ENCODE measurements around the gene PRADC1. TPM values are rescaled to one million over a fixed set of nuclear protein-coding genes. Genes with fewer than 3 reads are reported as not detected.

The PRADC1 gene
- total and polyA plus RNA-seq, 2 experiments from 2014 or later: 6.5 to 8.3 TPM

GRCh38 chr2:73267008-73267407, 34.0 kb upstream of the PRADC1 start:
- DNase-seq (ENCODE audit: low spot score) (no peak), ATAC-seq (no peak)
- Mint-ChIP-seq H3K4me3 (no peak overlapping the region; the same call in 2 of the 3 replicates), H3K4me1 (peaks cover 14% of the 10 kb centered on the region), H3K27me3 (ENCODE audit: insufficient read depth, low read depth, poor library complexity) (peaks cover 26% of the 10 kb centered on the region), H3K36me3 (ENCODE audit: low read depth) (peaks cover 11% of the 10 kb centered on the region), H3K9me3 (no peaks in the 10 kb centered on the region; the same call in 1 of the 3 replicates), H3K27ac (no peak overlapping the region)
- no peaks in the 10 kb centered on the region for H3K9me2 ChIP-seq (ENCODE audit: insufficient read depth)
- no peak overlapping the region for H3K4me3 ChIP-seq
- H3F3A ChIP-seq (replicated peaks; ENCODE audit: low read depth): peaks cover 8% of the 10 kb centered on the region; the same call in 1 of the 2 replicates
- peaks cover 29% of the 10 kb centered on the region for H3K27me3 ChIP-seq (ENCODE audit: insufficient read depth)
- TF ChIP-seq POLR2AphosphoS5 (IDR thresholded peaks at IDR 0.05; ENCODE audit: low read depth) (no peak), STAT1 (IDR thresholded peaks at IDR 0.05; ENCODE audit: unreplicated experiment) (no peak), NANOG (IDR thresholded peaks at IDR 0.05; ENCODE audit: borderline replicate concordance) (no peak), JUNB (IDR thresholded peaks at IDR 0.05; ENCODE audit: unreplicated experiment) (no peak), ZNF331 (CRISPR knock-in tag; IDR thresholded peaks at IDR 0.05; ENCODE audit: low read depth) (no peak), CTCF (conservative IDR thresholded peaks at IDR 0.05; ENCODE audit: low read depth in 2 of 2) (no peak), EZH2phosphoT487 (IDR thresholded peaks at IDR 0.05; ENCODE audit: unreplicated experiment) (no peak), REST (IDR thresholded peaks at IDR 0.05; ENCODE audit: unreplicated experiment) (no peak), ETS1 (IDR thresholded peaks at IDR 0.05) (no peak), EZH2 (IDR thresholded peaks at IDR 0.05; ENCODE audit: low read depth, unreplicated experiment) (no peak), ZNF462 (CRISPR knock-in tag; IDR thresholded peaks at IDR 0.05) (no peak), CREB1 (CRISPR knock-in tag; IDR thresholded peaks at IDR 0.05; ENCODE audit: low read depth) (no peak), ZNF114 (CRISPR knock-in tag; IDR thresholded peaks at IDR 0.05) (no peak)
- H3K27ac ChIP-seq (ENCODE audit: low read depth): no peak overlapping the region
- H3K4me2 ChIP-seq: no peak overlapping the region
- no peaks in the 10 kb centered on the region; the same call in 1 of the 2 replicates for H3K36me3 ChIP-seq (ENCODE audit: insufficient read depth)
- peaks cover 9% of the 10 kb centered on the region; the same call in 1 of the 2 replicates for H4K20me1 ChIP-seq (replicated peaks; ENCODE audit: insufficient read depth)
- H3K4me1 ChIP-seq (ENCODE audit: insufficient read depth): peaks cover 11% of the 10 kb centered on the region
- H3K79me2 ChIP-seq (replicated peaks; ENCODE audit: insufficient read depth): 0 out of 2 replicates have a peak, but pooled peaks cover 5% of the 10 kb centered on the region
- no peak overlapping the region for H2AFZ ChIP-seq

All from GM23338 (cell line).